Smooth muscle cell (in vitro differentiated cells): ENCODE measurements around the gene UQCC2. TPM values are rescaled to one million over a fixed set of nuclear protein-coding genes. Genes with fewer than 3 reads are reported as not detected.

Experiments used
- DNase-seq: peaks from one replicate; lab custom pipeline; 2025; ENCODE audit not compliant: unreplicated experiment; lab: John Stamatoyannopoulos, UW
- H2AFZ ChIP-seq: fragments of 200-600 bp; sonication (generic); 2 replicates; pipeline ENCODE4 v1.6.0; 2016; ENCODE audit warnings: antibody characterized with exemption, low read depth, mild to moderate bottlenecking
- H3F3A ChIP-seq: fragments of 200-600 bp; sonication (generic); 2 replicates; pipeline ENCODE4 v1.6.0; 2017; ENCODE audit warnings: antibody characterized with exemption, low read depth
- H3K27ac ChIP-seq: fragments of 200-600 bp; sonication (generic); 2 replicates; pipeline ENCODE4 v1.5.1; 2016; ENCODE audit warnings: low read depth, mild to moderate bottlenecking
- H3K27me3 ChIP-seq: fragments of 200-600 bp; sonication (generic); 2 replicates; pipeline ENCODE4 v1.6.1; 2016; ENCODE audit warnings: low read depth, mild to moderate bottlenecking
- H3K36me3 ChIP-seq: fragments of 200-600 bp; sonication (generic); 2 replicates; pipeline ENCODE4 v1.5.1; 2016; ENCODE audit warnings: low read depth
- H3K4me1 ChIP-seq: fragments of 200-600 bp; sonication (generic); 2 replicates; pipeline ENCODE4 v1.5.1; 2016; ENCODE audit warnings: low read depth
- H3K4me2 ChIP-seq: fragments of 200-600 bp; sonication (generic); 2 replicates; pipeline ENCODE4 v1.6.0; 2016; ENCODE audit warnings: mild to moderate bottlenecking
- H3K4me3 ChIP-seq: fragments of 200-600 bp; sonication (generic); 2 replicates; pipeline ENCODE4 v1.5.1; 2016; ENCODE audit warnings: mild to moderate bottlenecking
- H3K79me2 ChIP-seq: fragments of 200-600 bp; sonication (generic); 2 replicates; pipeline ENCODE4 v1.6.0; 2016; ENCODE audit warnings: low read depth, mild to moderate bottlenecking
- H3K9ac ChIP-seq: fragments of 200-600 bp; sonication (generic); 2 replicates; pipeline ENCODE4 v1.6.0; 2016; ENCODE audit warnings: low read depth
- H3K9me3 ChIP-seq: fragments of 200-600 bp; sonication (generic); replicated peaks from 2 replicates; pipeline ENCODE4 v1.5.1; 2016; ENCODE audit warnings: low read depth
- H4K20me1 ChIP-seq: fragments of 200-600 bp; sonication (generic); 2 replicates; pipeline ENCODE4 v1.6.0; 2016; ENCODE audit warnings: low read depth
- WGBS: methylation state at CpG from one replicate; pipeline ENCODE4 v1.1.7; 2016; ENCODE audit warnings: low lambda C conversion rate; 5-methylcytosine and 5-hydroxymethylcytosine counted together
- polyA plus RNA-seq: library from polyadenylated mRNA; unstranded; fragments of >200 nt; fragmentation: Nextera tagmentation; extraction: Ambion mirVana; gene quantifications from 2 replicates; pipeline ENCODE4 v1.2.1, GENCODE V29; 2016
- total RNA-seq: library from RNA; depleted of rRNA; stranded (reverse); fragments of >200 nt; gene quantifications from 2 replicates; pipeline ENCODE4 v1.2.3, GENCODE V29; 2014
- TF ChIP-seq, protein P1 (sequence below): fragments of 200-600 bp; sonication (generic); IDR thresholded peaks from 2 replicates; pipeline ENCODE4 v1.5.1; 2017; ENCODE audit warnings: borderline replicate concordance, mild to moderate bottlenecking, antibody characterized with exemption; ENCODE audit not compliant: insufficient read depth, poor library complexity, severe bottlenecking

Gene UQCC2
- total and polyA plus RNA-seq, 2 experiments from 2014 or later, result 67.3 to 208 TPM

DNA sequence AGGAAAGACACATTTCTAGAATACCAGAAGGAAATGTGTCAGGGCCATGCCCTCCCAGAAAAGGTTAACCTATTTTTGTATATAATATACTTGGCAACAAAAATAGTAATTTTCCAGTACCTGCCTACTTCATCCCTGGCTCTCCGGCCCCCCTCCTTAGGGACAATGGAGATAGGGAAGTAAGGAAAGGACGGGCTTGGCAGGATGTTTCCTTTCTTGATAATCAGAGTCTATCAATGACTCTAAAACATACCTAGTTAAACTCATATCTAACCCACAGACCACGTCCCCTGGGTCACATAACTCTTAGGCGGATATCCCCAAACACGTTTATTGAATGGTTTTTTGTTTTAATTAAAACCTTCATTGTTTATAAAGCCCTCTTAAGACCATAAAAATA lies 11.8 kb downstream of the UQCC2 start:
- Histone ChIP-seq H3K36me3 (no peaks in the 10 kb centered on the region), H3K4me2 (no peak overlapping the region), H3K27me3 (no peaks in the 10 kb centered on the region), H3K9me3 (no peaks in the 10 kb centered on the region), H3K79me2 (no peaks in the 10 kb centered on the region), H3K4me1 (no peaks in the 10 kb centered on the region), H3K4me3 (no peak overlapping the region), H3F3A (no peaks in the 10 kb centered on the region), H3K27ac (no peak overlapping the region), H2AFZ (no peak overlapping the region), H4K20me1 (no peaks in the 10 kb centered on the region), H3K9ac (no peak overlapping the region)
- TF ChIP-seq, protein P1, sequence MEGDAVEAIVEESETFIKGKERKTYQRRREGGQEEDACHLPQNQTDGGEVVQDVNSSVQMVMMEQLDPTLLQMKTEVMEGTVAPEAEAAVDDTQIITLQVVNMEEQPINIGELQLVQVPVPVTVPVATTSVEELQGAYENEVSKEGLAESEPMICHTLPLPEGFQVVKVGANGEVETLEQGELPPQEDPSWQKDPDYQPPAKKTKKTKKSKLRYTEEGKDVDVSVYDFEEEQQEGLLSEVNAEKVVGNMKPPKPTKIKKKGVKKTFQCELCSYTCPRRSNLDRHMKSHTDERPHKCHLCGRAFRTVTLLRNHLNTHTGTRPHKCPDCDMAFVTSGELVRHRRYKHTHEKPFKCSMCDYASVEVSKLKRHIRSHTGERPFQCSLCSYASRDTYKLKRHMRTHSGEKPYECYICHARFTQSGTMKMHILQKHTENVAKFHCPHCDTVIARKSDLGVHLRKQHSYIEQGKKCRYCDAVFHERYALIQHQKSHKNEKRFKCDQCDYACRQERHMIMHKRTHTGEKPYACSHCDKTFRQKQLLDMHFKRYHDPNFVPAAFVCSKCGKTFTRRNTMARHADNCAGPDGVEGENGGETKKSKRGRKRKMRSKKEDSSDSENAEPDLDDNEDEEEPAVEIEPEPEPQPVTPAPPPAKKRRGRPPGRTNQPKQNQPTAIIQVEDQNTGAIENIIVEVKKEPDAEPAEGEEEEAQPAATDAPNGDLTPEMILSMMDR, result no peak
- 94% methylated on average over 5 of the region's 5 CpGs for WGBS
- DNase-seq, result no peak

DNA sequence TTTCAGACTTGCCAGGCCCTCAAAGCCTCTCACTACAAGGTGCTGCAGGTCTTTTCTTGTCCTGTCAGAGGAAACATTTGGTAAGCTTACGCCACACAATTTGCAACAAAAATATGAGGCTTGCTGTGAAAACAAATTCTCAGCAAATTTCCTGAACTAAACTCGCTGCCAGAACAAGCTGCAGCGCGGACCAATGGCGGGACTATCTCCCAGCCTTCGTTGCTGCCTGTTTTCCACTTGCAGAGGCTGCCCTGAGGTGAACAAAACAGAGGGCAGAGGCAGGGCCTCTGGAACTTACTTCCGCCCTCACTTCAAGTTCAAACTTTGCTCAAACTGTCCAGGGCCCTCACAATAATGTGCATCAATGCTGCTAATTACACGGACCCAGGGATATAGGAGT lies 12.4 kb downstream of the UQCC2 start:
- Histone ChIP-seq H3K4me2 (no peak overlapping the region), H4K20me1 (no peaks in the 10 kb centered on the region), H3K4me3 (no peak overlapping the region), H3K9me3 (no peaks in the 10 kb centered on the region), H3K27me3 (no peaks in the 10 kb centered on the region), H3K9ac (no peak overlapping the region), H3F3A (peaks cover 5% of the 10 kb centered on the region), H3K4me1 (no peaks in the 10 kb centered on the region), H3K27ac (no peak overlapping the region), H3K79me2 (no peaks in the 10 kb centered on the region), H3K36me3 (no peaks in the 10 kb centered on the region), H2AFZ (no peak overlapping the region)
- TF ChIP-seq, protein P1, result no peak
- WGBS, result 97% methylated on average over 8 of the region's 8 CpGs
- no peak for DNase-seq

DNA sequence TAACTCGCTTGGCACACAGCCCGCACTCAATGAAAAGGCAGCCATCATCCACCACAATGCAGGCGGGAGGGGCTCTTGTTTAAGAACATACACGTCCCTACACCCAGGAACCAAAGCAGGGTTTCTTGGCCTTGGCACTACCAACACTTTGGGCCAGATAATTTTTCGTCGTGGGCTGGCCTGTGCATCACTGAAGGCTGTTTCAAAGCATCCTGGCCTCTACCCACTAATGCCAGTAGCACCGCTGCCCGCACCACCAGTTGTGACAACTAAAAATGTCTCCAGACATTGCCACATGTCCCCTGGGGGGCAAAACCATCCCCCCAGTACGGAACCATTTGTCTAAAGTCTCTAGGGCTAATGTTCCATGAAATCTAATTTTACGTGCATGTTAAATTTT lies 13.0 kb downstream of the UQCC2 start:
- H3K4me2 ChIP-seq, result no peak overlapping the region
- H3K27me3 ChIP-seq, result no peaks in the 10 kb centered on the region
- no peak for DNase-seq
- H2AFZ ChIP-seq, result no peak overlapping the region
- no peaks in the 10 kb centered on the region for H3K36me3 ChIP-seq
- H3F3A ChIP-seq, result peaks cover 5% of the 10 kb centered on the region
- no peaks in the 10 kb centered on the region for H4K20me1 ChIP-seq
- no peak overlapping the region for H3K4me3 ChIP-seq
- TF ChIP-seq, protein P1, result no peak
- no peaks in the 10 kb centered on the region for H3K9me3 ChIP-seq
- H3K27ac ChIP-seq, result no peak overlapping the region
- H3K79me2 ChIP-seq, result no peaks in the 10 kb centered on the region
- no peak overlapping the region for H3K9ac ChIP-seq
- over 99% methylated on average over 10 of the region's 10 CpGs for WGBS
- no peaks in the 10 kb centered on the region for H3K4me1 ChIP-seq

DNA sequence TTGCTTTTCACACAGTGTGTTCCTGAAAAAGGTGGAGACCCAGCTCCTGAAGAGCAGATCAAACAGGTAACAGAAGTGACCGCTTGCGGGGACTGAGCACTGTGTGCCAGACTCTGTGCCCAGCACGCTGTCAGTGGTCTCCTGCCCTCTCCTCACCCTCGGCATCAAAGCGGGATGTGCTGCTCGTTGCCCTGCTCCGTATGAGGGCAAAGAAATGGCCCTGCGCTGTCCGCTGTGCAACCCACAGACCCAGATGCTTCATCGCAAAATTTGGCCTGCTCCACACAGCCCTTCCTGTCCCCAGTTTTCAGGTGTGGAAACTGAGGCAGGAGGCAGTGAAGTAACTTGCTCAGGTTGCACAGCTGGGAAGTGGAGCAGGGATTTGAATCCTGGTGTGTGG lies 13.7 kb downstream of the UQCC2 start:
- H3F3A ChIP-seq, result peaks cover 5% of the 10 kb centered on the region
- H3K9ac ChIP-seq, result no peak overlapping the region
- no peak overlapping the region for H2AFZ ChIP-seq
- H3K4me2 ChIP-seq, result no peak overlapping the region
- no peak overlapping the region for H3K4me3 ChIP-seq
- 99% methylated on average over 10 of the region's 10 CpGs for WGBS
- H3K4me1 ChIP-seq, result no peaks in the 10 kb centered on the region
- no peaks in the 10 kb centered on the region for H3K27me3 ChIP-seq
- DNase-seq, result no peak
- no peaks in the 10 kb centered on the region for H3K36me3 ChIP-seq
- H4K20me1 ChIP-seq, result no peaks in the 10 kb centered on the region
- H3K79me2 ChIP-seq, result no peaks in the 10 kb centered on the region
- H3K27ac ChIP-seq, result no peak overlapping the region
- TF ChIP-seq, protein P1, result no peak
- H3K9me3 ChIP-seq, result no peaks in the 10 kb centered on the region
